HCT116 (cell line): ENCODE data around the gene EHF. TPM values are rescaled to one million over a fixed set of nuclear protein-coding genes. Genes with fewer than 3 reads are reported as not detected.
A peak's percentile ranks its signal among the peaks of the same experiment; 100 is the strongest.

Source experiments
- ATAC-seq: fragments of 200-7000 bp; cut with Tn5 transposase; 2 replicates; pipeline ENCODE4 v1.9.1; 2020; ENCODE audit warnings: mild to moderate bottlenecking, moderate library complexity
- BruUV-seq: library from RNA; stranded (reverse); fragments of 400-500 nt; replicated peaks from 2 replicates; lab custom pipeline; 2021; lab: Mats Ljungman, UMichigan
- CTCF ChIA-PET: fragments of 300-600 bp; sonication (Branson Sonifier 250); formaldehyde crosslinking; loops from one replicate; lab custom pipeline; 2021; ENCODE audit warnings: antibody characterized with exemption; lab: Charles Lee
- POLR2A ChIA-PET: fragments of 300-600, 350-600 bp; sonication (Branson Sonifier 250); formaldehyde crosslinking; loops from one replicate; lab custom pipeline; 2021; ENCODE audit warnings: antibody characterized with exemption; lab: Charles Lee
- RAD21 ChIA-PET, 2 experiments: fragments of 300-600 bp; sonication (Branson Sonifier 250); formaldehyde crosslinking; loops; one replicate each; lab custom pipeline; 2023; ENCODE audit warnings: low total read pairs in 2 of 2; ENCODE audit not compliant: uncharacterized antibody in 2 of 2, unreplicated experiment in 2 of 2, low non-redundant PET in 1 of 2; lab: Charles Lee
- DNase-seq: peaks from one replicate; pipeline ENCODE4 v3.0.0-alpha.2; 2010; ENCODE audit warnings: low read depth, low spot score
- H2AFZ ChIP-seq: fragments of 200-600 bp; shearing (Covaris generic), sonication (generic); 2 replicates; pipeline ENCODE4 v1.6.1; 2017; ENCODE audit warnings: low read depth, mixed run types, mixed read lengths, antibody characterized with exemption, low read length; ENCODE audit not compliant: poor library complexity, severe bottlenecking
- H3K27ac ChIP-seq: 2 replicates; pipeline ENCODE4 v1.5.1; 2012; ENCODE audit warnings: low read depth, low read length
- H3K27me3 ChIP-seq: fragments of 200-600 bp; sonication (generic); 2 replicates; pipeline ENCODE4 v1.6.1; 2016; ENCODE audit warnings: mixed run types, low read length, mixed read lengths; ENCODE audit not compliant: insufficient read depth
- H3K36me3 ChIP-seq, 2 experiments: fragments of 200-500 bp in 1 of 2; fragments of 200-600 bp in 1 of 2; sonication (Bioruptor generic) in 1 of 2; sonication (generic) in 1 of 2; 2 replicates each; pipeline versions ENCODE4 v1.5.1 to v1.6.1; 2014 to 2016; ENCODE audit warnings: low read length in 2 of 2, inconsistent platforms in 1 of 2, mixed read lengths in 1 of 2, mixed run types in 1 of 2; ENCODE audit not compliant: insufficient read depth in 2 of 2, control insufficient read depth in 1 of 2
- H3K4me1 ChIP-seq, 2 experiments: fragments of 200-600 bp in 1 of 2; sonication (generic) in 1 of 2; 2 replicates each; pipeline versions ENCODE4 v1.5.1 to v1.6.1; 2012 to 2017; ENCODE audit warnings: low read length in 2 of 2, inconsistent platforms in 1 of 2, mild to moderate bottlenecking in 1 of 2, mixed read lengths in 1 of 2, mixed run types in 1 of 2, moderate library complexity in 1 of 2; ENCODE audit not compliant: insufficient read depth in 2 of 2, control insufficient read depth in 1 of 2
- H3K4me2 ChIP-seq: fragments of 200-600 bp; sonication (generic); 2 replicates; pipeline ENCODE4 v1.6.1; 2017; ENCODE audit warnings: mixed run types, low read length, mixed read lengths
- H3K4me3 ChIP-seq, 2 experiments: fragments of 200-600 bp in 1 of 2; sonication (generic) in 1 of 2; replicated peaks in 1 of 2; 2 replicates each; pipeline ENCODE4 v1.5.1; 2011 to 2016; ENCODE audit warnings: low read length in 2 of 2, control low read depth in 1 of 2, low read depth in 1 of 2, mild to moderate bottlenecking in 1 of 2, mixed read lengths in 1 of 2, mixed run types in 1 of 2
- H3K79me2 ChIP-seq: fragments of 200-600 bp; sonication (generic); 2 replicates; pipeline ENCODE4 v1.6.1; 2017; ENCODE audit warnings: mild to moderate bottlenecking, mixed run types, low read length, moderate library complexity, mixed read lengths; ENCODE audit not compliant: insufficient read depth
- H3K9ac ChIP-seq: fragments of 200-600 bp; sonication (generic); 2 replicates; pipeline ENCODE4 v1.6.1; 2016; ENCODE audit warnings: low read length, mixed read lengths
- H3K9me2 ChIP-seq: fragments of 200-600 bp; sonication (generic), shearing (Covaris generic); 2 replicates; pipeline ENCODE4 v1.6.1; 2017; ENCODE audit warnings: mixed run types, mild to moderate bottlenecking, moderate library complexity; ENCODE audit not compliant: insufficient read depth
- H3K9me3 ChIP-seq, 2 experiments: fragments of 200-500 bp in 1 of 2; fragments of 200-600 bp in 1 of 2; sonication (Bioruptor generic) in 1 of 2; sonication (generic) in 1 of 2; 2 replicates each; pipeline ENCODE4 v1.6.1; 2014 to 2017; ENCODE audit warnings: low read length in 2 of 2, mixed read lengths in 2 of 2, inconsistent platforms in 1 of 2, low read depth in 1 of 2, mild to moderate bottlenecking in 1 of 2, mixed run types in 1 of 2, moderate library complexity in 1 of 2; ENCODE audit not compliant: control insufficient read depth in 1 of 2, insufficient read depth in 1 of 2
- H4K20me1 ChIP-seq: fragments of 200-600 bp; sonication (generic), shearing (Covaris generic); 2 replicates; pipeline ENCODE4 v1.6.1; 2017; ENCODE audit warnings: mixed run types, mild to moderate bottlenecking, moderate library complexity; ENCODE audit not compliant: insufficient read depth
- ATF3 ChIP-seq: IDR thresholded peaks from 2 replicates; pipeline ENCODE4 v1.6.1; 2012
- CEBPB ChIP-seq: IDR thresholded peaks from 2 replicates; pipeline ENCODE4 v1.6.1; 2012; ENCODE audit warnings: low read depth
- CTCF ChIP-seq, 3 experiments: fragments of 200-600 bp in 1 of 3; sonication (generic) in 1 of 3; IDR thresholded peaks in 2 of 3; conservative IDR thresholded peaks in 1 of 3; 2 replicates each; pipeline ENCODE4 v1.5.1; 2012 to 2017; ENCODE audit warnings: low read depth in 2 of 3, low read length in 2 of 3, antibody characterized with exemption in 1 of 3, borderline replicate concordance in 1 of 3, control low read depth in 1 of 3, mild to moderate bottlenecking in 1 of 3, mixed read lengths in 1 of 3, mixed run types in 1 of 3, moderate library complexity in 1 of 3; ENCODE audit not compliant: insufficient read depth in 1 of 3
- EGR1 ChIP-seq: IDR thresholded peaks from 2 replicates; pipeline ENCODE4 v1.6.1; 2012; ENCODE audit warnings: low read depth
- JUND ChIP-seq: IDR thresholded peaks from 2 replicates; pipeline ENCODE4 v1.6.1; 2012
- POLR2AphosphoS5 ChIP-seq: IDR thresholded peaks from 2 replicates; pipeline ENCODE4 v1.6.1; 2011; ENCODE audit warnings: mild to moderate bottlenecking, low read depth, low read length, moderate library complexity
- RAD21 ChIP-seq: IDR thresholded peaks from 2 replicates; pipeline ENCODE4 v1.6.1; 2012; ENCODE audit warnings: low read depth, mild to moderate bottlenecking
- REST ChIP-seq: IDR thresholded peaks from 2 replicates; pipeline ENCODE4 v1.6.1; 2012; ENCODE audit warnings: low read depth
- SIN3A ChIP-seq: IDR thresholded peaks from 2 replicates; pipeline ENCODE4 v1.6.1; 2012; ENCODE audit warnings: low read depth
- SP1 ChIP-seq: IDR thresholded peaks from 2 replicates; pipeline ENCODE4 v1.6.1; 2012; ENCODE audit warnings: low read depth
- YY1 ChIP-seq: IDR thresholded peaks from 2 replicates; pipeline ENCODE4 v1.6.1; 2011; ENCODE audit warnings: low read length, low read depth, moderate library complexity, mild to moderate bottlenecking; ENCODE audit not compliant: insufficient replicate concordance; ENCODE audit errors: extremely low read depth
- ZBTB33 ChIP-seq: IDR thresholded peaks from 2 replicates; pipeline ENCODE4 v1.6.1; 2011; ENCODE audit warnings: mild to moderate bottlenecking, low read length, moderate library complexity; ENCODE audit not compliant: insufficient replicate concordance; ENCODE audit errors: extremely low read depth
- ZNF274 ChIP-seq: fragments of 200-500 bp; sonication (Bioruptor generic); IDR thresholded peaks from 2 replicates; pipeline ENCODE4 v1.6.1; 2014; ENCODE audit warnings: mild to moderate bottlenecking, low read depth, low read length, inconsistent platforms
- intact Hi-C: fragments of 100-400 bp; cut with micrococcal nuclease; formaldehyde crosslinking; loops from 2 replicates; pipeline ENCODE4 v1.10.0; 2022
- total RNA-seq: library from RNA; stranded (reverse); gene quantifications from one replicate; pipeline ENCODE4 v1.2.1, GENCODE V29; 2021; ENCODE audit not compliant: unreplicated experiment

EHF gene
- total RNA-seq, 1 experiment from 2014 or later: 51.5 TPM

- DNase-seq: no peak
- CTCF ChIA-PET: no interaction called here
Measured at GRCh38 chr11:34631297-34631696, 10.4 kb downstream of the EHF start.

More at GRCh38 chr11:34631297-34631696, 10.4 kb downstream of the EHF start:
- Histone ChIP-seq H4K20me1 (no peaks in the 10 kb centered on the region), H3K9me2 (no peaks in the 10 kb centered on the region), H3K27ac (peak overlapping the region; percentile 52), H3K36me3 (no peaks in the 10 kb centered on the region), H3K4me2 (peak overlapping the region; percentile 64), H3K4me1 (peaks cover 20 to 97% of the 10 kb centered on the region in 2 experiments), H3K4me3 (peak overlapping the region in 1 of 2 experiments; percentile 14; a peak in 3 of 4 replicates), H3K9me3 (no peaks in the 10 kb centered on the region), H3K9ac (peak overlapping the region; percentile 56), H2AFZ (no peak overlapping the region), H3K79me2 (peaks cover 97% of the 10 kb centered on the region), H3K27me3 (no peaks in the 10 kb centered on the region)
- ATAC-seq: peak; percentile 3; the same call in 1 of the 2 replicates
- no peak for TF ChIP-seq SIN3A
- TF ChIP-seq POLR2AphosphoS5: no peak
- no peak for TF ChIP-seq EGR1
- no peak for TF ChIP-seq YY1
- TF ChIP-seq ZBTB33: no peak
- no peak for TF ChIP-seq JUND
- no peak for TF ChIP-seq CEBPB
- TF ChIP-seq REST: no peak
- TF ChIP-seq ZNF274: no peak
- no peak for TF ChIP-seq RAD21
- TF ChIP-seq ATF3: no peak
- no peak for TF ChIP-seq SP1
- no peak for TF ChIP-seq CTCF (IDR thresholded peaks at IDR 0.05 in 2 of 3, conservative IDR thresholded peaks at IDR 0.05 in 1 of 3; ENCODE audit: borderline replicate concordance in 1 of 3, insufficient read depth in 1 of 3, low read depth in 2 of 3, low read length in 2 of 3)
- BruUV-seq: no TSS peak
- POLR2A ChIA-PET: interaction anchor here (1.2 kb wide), 1 partner anchor 9 kb away, joined by 3 read pairs; no protein-coding TSS in a partner anchor
- RAD21 ChIA-PET: no interaction called here
- intact Hi-C loops: no loop called here
